ENCODE results near the gene IL4.

The IL4 gene

GRCh38 chr5:132673939-132674630 lies at the start of gene IL4:
Gene IL4, plus strand, starts transcription at chr5:132673989. Its CDS starts 62 bp downstream, at chr5:132674051.
- H2AFZ ChIP-seq (ENCODE audit: low read depth, low read length, severe bottlenecking) = no peak within 1 kb of the TSS
- H3F3A ChIP-seq (ENCODE audit: insufficient read depth) = no peaks in the 10 kb centered on the region
- no peaks in the 10 kb centered on the region for H3K27me3 ChIP-seq (ENCODE audit: low read length)
- no peaks in the 10 kb centered on the region for H3K36me3 ChIP-seq (ENCODE audit: low read length)
- no peaks in the 10 kb centered on the region for H3K79me2 ChIP-seq (ENCODE audit: insufficient read depth, low read length)
- no peaks in the 10 kb centered on the region for H4K20me1 ChIP-seq (ENCODE audit: low read depth, low read length)
- H3K9me3 ChIP-seq (ENCODE audit: insufficient read depth, low read length) = no peaks in the 10 kb centered on the region
- no peak within 1 kb of the TSS for H3K4me3 ChIP-seq (ENCODE audit: insufficient read depth, low read length, poor library complexity, severe bottlenecking)
- no peak within 1 kb of the TSS for H3K9ac ChIP-seq (ENCODE audit: low read length)
- no peaks in the 10 kb centered on the region for H3K9me2 ChIP-seq (replicated peaks; ENCODE audit: insufficient read depth, low read length)
- TF ChIP-seq EZH2phosphoT487 (conservative IDR thresholded peaks at IDR 0.05; ENCODE audit: low read length) = no peak
- TF ChIP-seq, protein P1, sequence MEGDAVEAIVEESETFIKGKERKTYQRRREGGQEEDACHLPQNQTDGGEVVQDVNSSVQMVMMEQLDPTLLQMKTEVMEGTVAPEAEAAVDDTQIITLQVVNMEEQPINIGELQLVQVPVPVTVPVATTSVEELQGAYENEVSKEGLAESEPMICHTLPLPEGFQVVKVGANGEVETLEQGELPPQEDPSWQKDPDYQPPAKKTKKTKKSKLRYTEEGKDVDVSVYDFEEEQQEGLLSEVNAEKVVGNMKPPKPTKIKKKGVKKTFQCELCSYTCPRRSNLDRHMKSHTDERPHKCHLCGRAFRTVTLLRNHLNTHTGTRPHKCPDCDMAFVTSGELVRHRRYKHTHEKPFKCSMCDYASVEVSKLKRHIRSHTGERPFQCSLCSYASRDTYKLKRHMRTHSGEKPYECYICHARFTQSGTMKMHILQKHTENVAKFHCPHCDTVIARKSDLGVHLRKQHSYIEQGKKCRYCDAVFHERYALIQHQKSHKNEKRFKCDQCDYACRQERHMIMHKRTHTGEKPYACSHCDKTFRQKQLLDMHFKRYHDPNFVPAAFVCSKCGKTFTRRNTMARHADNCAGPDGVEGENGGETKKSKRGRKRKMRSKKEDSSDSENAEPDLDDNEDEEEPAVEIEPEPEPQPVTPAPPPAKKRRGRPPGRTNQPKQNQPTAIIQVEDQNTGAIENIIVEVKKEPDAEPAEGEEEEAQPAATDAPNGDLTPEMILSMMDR (IDR thresholded peaks at IDR 0.05; ENCODE audit: insufficient read depth, low read length, poor library complexity, severe bottlenecking) = no peak
- H3K27ac ChIP-seq (ENCODE audit: low read depth, low read length) = no peak within 1 kb of the TSS
- no peak within 1 kb of the TSS for H3K4me2 ChIP-seq (ENCODE audit: low read depth, low read length, poor library complexity, severe bottlenecking)

DNA sequence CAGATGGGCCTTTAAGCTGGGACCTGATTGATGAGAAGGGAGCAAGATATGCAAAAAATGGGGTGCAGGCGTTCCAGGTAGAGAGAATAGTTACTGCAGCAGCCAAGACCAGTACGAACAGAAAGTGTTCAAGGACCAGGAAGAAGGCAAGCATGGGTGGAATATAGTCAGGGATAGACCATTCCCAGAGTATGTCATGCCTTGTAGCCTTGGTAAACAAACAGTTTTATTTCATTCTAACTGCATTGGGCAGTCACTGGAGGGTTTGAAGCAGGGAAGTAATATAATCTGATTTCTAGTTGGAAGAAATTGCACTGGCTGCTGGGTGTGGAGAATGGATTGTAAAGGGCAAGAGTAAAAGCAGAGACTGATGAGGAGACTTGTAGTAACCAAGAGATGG lies 46.3 kb upstream of the IL4 start:
- H3K27me3 ChIP-seq (ENCODE audit: low read length) = no peaks in the 10 kb centered on the region
- no peaks in the 10 kb centered on the region for H3F3A ChIP-seq (ENCODE audit: insufficient read depth)
- no peaks in the 10 kb centered on the region for H3K9me2 ChIP-seq (replicated peaks; ENCODE audit: insufficient read depth, low read length)
- no peaks in the 10 kb centered on the region for H3K79me2 ChIP-seq (ENCODE audit: insufficient read depth, low read length)
- H3K36me3 ChIP-seq (ENCODE audit: low read length) = peaks cover 8% of the 10 kb centered on the region; the same call in 1 of the 2 replicates
- no peak overlapping the region for H3K4me2 ChIP-seq (ENCODE audit: low read depth, low read length, poor library complexity, severe bottlenecking)
- H3K9me3 ChIP-seq (ENCODE audit: insufficient read depth, low read length) = no peaks in the 10 kb centered on the region
- no peaks in the 10 kb centered on the region for H4K20me1 ChIP-seq (ENCODE audit: low read depth, low read length)
- no peak overlapping the region for H3K27ac ChIP-seq (ENCODE audit: low read depth, low read length)
- no peak overlapping the region for H2AFZ ChIP-seq (ENCODE audit: low read depth, low read length, severe bottlenecking)
- H3K9ac ChIP-seq (ENCODE audit: low read length) = no peak overlapping the region
- TF ChIP-seq, protein P1 (IDR thresholded peaks at IDR 0.05; ENCODE audit: insufficient read depth, low read length, poor library complexity, severe bottlenecking) = no peak
- no peak for TF ChIP-seq EZH2phosphoT487 (conservative IDR thresholded peaks at IDR 0.05; ENCODE audit: low read length)
- H3K4me3 ChIP-seq (ENCODE audit: insufficient read depth, low read length, poor library complexity, severe bottlenecking) = no peak overlapping the region

GRCh38 chr5:132628814-132629213 lies 45.0 kb upstream of the IL4 start:
- Histone ChIP-seq H3K4me3 (ENCODE audit: insufficient read depth, low read length, poor library complexity, severe bottlenecking) (no peak overlapping the region), H3F3A (ENCODE audit: insufficient read depth) (no peaks in the 10 kb centered on the region), H3K27ac (ENCODE audit: low read depth, low read length) (no peak overlapping the region), H3K36me3 (ENCODE audit: low read length) (peaks cover 3% of the 10 kb centered on the region; the same call in 1 of the 2 replicates), H4K20me1 (ENCODE audit: low read depth, low read length) (no peaks in the 10 kb centered on the region), H3K9me3 (ENCODE audit: insufficient read depth, low read length) (no peaks in the 10 kb centered on the region), H3K9me2 (replicated peaks; ENCODE audit: insufficient read depth, low read length) (no peaks in the 10 kb centered on the region), H2AFZ (ENCODE audit: low read depth, low read length, severe bottlenecking) (no peak overlapping the region), H3K4me2 (ENCODE audit: low read depth, low read length, poor library complexity, severe bottlenecking) (no peak overlapping the region), H3K79me2 (ENCODE audit: insufficient read depth, low read length) (no peaks in the 10 kb centered on the region), H3K27me3 (ENCODE audit: low read length) (no peaks in the 10 kb centered on the region), H3K9ac (ENCODE audit: low read length) (no peak overlapping the region)
- no peak for TF ChIP-seq EZH2phosphoT487 (conservative IDR thresholded peaks at IDR 0.05; ENCODE audit: low read length)
- TF ChIP-seq, protein P1 (IDR thresholded peaks at IDR 0.05; ENCODE audit: insufficient read depth, low read length, poor library complexity, severe bottlenecking) = no peak

Data from SU-DHL-6 (cell line).